HTR-8/SVneo (cell line): Measurements from ENCODE around the gene RAB3D.
"Not testable (repeated sequence)": the region's sequence is repeated elsewhere in the genome, so short reads cannot be mapped to it uniquely, and the experiment has no call there.

Experiments used
- DNase-seq: peaks from one replicate; pipeline ENCODE4 v3.0.0; 2011; ENCODE audit warnings: low spot score, mixed read lengths; ENCODE audit not compliant: insufficient read length
- FAIRE-seq: peaks from 2 replicates; lab custom pipeline; 2011; peaks lifted over from hg19 to GRCh38; lab: Jason Lieb, UNC

The RAB3D gene

DNA sequence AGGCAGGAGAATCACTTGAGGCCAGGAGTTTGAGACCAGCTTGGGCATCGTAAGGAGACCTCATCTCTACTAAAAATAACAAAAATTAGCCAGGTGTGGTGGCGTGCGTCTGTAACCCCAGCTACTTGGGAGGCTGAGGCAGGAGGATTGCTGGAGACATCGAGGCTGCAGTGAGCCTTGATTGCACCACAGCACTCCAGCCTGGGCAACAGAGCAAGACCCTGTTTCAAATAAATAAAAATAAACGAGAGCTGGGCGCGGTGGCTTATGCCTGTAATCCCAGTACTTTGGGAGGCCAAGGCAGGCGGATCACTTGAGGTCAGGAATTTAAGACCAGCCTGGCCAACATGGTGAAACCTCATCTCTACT lies 626 bp upstream of the RAB3D start:
- not testable (repeated sequence) for FAIRE-seq, DNase-seq

DNA sequence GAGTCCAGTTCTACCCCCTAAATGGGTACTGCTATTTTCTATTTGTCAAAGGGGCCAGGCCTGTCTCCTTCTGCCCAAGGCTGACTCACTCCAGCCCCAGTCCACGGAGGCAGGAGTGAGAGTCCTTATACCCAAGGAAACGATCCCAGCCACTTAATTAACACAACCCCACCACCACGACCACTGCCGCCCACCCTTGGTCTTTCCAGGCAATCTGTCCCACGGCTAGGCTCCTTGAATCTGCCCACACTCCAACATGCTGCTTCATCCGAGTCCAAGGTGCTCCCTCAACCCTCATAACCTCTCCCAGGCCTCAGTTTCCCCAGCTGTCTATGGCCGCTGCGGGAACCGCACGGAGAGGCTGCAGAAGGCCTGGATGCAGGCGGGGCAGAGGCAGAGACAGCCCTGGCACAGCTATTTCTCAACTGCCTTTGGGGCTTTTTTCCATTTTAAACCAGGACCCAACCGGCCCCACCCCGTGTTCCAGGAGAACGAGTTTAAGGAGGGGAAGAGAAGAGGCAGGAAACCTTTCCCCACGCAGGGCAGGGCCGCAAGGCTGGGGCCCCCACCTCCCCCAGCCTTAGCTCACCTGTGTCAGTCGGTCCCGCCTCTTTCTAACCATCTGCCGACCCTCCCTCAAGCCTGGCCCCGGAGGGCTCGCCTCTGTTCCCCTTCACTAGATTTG lies 746 bp downstream of the RAB3D start:
- DNase-seq (no peak), FAIRE-seq (no peak)

DNA sequence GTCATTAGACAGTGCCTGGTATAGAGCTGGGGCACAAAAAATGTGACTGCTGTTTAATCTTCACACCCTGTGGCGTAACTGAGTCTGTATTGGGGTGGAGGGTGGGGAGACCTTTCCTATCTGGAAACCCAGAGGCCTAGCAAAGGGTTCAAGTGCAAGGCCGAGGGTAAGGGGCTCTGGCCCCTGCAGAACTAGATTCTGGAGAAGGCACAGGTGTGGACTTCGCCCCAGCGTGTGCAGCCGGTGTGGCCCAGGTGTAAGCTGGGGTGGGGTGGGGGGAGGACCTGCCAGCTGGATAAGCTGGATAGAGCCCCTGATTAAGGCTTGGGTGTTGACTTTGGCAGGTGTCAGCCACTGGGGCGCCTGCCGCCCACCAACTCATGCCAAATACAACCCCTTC lies 1.3 kb downstream of the RAB3D start:
- FAIRE-seq = no peak
- no peak for DNase-seq

DNA sequence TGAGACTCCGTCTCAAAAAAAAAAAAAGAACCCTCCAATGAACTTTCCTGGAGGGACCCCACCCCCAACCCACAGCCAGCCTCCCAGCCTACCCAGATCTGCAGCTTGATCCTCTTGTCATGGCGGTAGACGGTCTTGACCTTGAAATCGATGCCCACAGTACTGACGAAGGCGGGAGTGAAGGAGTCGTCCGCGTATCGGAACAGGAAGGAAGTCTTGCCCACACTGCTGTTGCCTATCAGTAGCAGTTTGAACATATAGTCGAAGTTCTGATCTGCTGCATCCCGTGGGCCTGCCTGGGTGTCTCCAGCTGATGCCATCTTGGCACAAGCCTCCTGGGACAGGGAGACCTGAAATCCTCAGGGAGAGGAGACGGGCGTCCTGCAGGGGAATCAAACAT lies 2.4 kb downstream of the RAB3D start:
- FAIRE-seq = no peak
- no peak for DNase-seq

DNA sequence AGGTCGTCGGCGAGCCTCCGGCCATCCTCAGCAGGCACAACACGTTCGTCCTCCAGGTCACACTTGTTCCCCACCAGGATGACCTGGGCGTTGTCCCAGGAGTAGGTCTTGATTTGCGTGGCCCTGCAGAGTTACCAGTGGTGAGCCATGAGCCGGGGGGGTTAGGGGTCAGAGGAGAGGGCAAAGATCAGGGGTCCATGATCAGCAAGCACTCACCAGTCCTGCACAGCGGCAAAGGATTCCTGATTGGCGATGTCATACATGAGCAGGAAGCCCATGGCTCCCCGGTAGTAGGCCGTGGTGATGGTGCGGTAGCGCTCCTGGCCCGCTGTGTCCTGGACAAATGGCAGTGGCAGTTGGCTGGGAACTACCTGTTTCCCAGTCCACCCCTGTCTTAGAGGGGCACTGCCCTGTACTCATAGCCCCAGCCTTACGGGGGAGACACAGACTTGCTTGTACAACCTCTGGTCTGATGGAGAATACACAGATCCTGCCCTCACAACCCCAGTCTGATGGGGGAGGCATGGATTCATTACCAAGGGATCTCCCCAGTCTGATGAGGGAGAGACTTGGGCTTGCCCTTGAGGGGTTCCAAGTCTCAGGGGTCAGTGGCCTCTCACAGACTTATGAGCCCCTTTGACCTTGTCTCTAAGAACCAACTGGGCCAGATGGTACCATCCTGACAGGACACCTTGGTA lies 3.9 kb downstream of the RAB3D start:
- FAIRE-seq (peak; percentile 83), DNase-seq (no peak)

DNA sequence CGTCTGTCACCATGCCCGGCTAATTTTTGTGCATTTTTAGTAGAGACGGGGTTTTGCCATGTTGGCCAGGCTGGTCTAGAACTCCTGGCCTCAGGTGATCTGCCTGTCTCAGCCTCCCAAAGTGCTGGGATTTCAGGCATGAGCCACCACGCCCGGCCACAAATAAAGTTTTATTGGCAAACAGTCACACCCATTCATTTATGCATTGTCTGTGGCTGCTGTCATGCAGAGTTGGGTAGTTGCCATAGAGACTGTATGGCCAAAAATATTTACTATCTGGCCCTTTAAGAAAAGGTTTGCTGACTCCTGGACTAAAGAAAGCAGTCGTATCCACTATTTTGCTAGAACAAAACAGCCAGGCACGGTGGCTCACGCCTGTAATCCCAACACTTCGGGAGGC lies 5.6 kb downstream of the RAB3D start:
- not testable (repeated sequence) for FAIRE-seq, DNase-seq

DNA sequence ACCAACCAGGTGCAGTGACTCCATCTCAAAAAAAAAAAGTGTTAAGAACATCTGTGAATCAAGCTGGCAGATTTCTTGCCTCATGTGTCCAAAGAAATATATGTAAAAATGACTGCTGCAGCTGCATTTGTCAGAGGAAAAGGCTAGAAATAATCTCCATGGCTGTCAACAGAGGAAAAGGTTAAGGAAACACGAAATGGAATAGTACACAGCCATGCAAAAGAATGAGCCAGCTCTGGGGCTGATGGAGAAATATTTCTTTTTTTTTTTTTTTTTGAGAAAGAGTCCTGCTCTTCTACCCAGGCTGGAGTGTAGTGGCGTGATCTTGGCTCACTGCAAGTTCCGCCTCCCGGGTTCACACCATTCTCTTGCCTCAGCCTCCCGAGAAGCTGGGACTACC lies 6.6 kb downstream of the RAB3D start:
- DNase-seq (no peak), FAIRE-seq (no peak)

DNA sequence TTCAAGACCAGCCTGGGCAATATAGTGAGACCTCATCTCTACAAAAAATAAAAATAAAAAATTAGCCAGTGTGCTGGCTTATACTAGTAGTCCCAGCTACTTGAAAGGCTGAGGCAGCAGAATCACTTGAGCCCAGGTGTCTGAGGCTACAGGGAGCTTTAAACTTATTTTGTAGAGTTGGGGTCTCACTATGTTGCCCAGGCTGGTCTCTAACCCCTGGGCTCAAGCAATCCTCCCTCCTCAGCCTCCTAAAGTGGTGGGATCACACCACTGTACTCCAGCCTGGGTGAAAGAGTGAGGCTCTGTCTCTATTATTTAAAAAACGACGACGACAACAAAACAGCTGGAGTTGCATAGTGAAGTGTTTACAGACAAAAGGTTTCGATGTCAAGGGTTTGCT lies 8.0 kb downstream of the RAB3D start:
- DNase-seq (no peak), FAIRE-seq (no peak)

DNA sequence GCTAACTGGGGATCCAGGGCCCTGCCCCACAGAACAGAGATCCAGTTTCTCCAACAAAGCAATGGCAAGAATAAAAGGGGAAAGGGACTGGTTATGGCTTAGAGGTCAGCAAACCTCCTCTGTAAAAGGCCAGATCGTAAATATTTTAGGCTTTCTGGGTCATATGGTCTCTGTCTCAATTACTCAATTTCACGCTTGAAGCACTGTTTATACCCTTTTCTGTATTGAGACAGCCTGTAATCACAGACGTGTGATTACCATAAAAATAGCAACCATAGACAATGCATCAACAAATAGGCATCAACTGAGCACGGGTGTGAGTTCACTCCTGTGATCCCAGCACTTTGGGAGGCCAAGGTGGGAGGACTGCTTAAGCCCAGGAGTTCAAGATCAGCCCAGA lies 9.3 kb downstream of the RAB3D start:
- DNase-seq = no peak

DNA sequence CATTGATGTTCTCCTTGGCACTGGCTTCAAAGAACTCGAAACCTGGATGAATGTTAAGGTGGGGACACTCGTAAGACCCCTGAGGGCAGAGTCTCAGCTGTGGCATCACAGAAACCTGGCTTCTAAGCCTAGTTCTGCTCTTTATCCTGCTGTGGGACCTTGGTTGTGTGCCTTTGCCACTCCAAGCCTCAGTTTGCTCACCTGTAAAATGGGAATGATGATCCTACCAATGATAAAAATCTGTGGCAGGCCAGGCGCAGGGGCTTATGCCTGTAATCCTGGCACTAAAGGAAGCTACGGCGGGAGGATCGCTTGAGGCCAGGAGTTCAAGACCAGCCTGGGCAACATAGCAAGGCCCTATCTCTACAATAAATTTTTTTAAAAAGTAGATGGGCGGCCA lies 13.9 kb downstream of the RAB3D start:
- FAIRE-seq (no peak), DNase-seq (no peak)

More for the DNA sequence above, 9.3 kb downstream of the RAB3D start:
- no peak for FAIRE-seq

DNA sequence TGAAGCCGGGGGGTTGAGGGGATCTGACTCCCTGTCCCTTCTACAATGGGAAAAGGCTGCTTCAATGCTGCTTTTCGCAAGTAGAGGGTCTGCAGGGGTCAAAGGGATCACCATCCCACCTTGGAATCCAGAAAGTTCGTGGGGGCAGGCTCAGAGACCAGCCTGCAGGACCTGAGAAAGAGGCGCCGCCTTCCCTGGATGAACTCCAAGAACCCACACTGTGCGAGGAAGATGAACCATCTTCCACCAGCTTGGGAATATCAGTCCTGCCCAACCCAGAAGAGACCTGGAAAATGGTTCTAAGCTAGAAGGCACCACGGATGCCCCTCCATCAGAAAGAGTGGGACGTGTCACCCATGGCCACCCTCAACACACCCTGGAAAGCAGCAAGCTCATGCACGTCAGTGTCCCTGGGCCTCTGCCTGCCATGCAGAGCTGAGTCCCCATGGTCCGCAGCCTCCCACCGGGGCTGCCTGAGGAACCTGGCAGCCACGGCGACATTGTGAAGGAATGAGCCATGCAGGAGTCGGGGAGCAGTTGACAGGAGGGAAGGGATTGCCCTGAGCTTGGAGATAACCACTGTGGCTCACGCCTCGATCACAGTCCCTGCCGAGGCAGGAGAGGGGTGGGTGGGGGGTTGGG lies 14.6 kb downstream of the RAB3D start:
- DNase-seq (no peak), FAIRE-seq (no peak)

DNA sequence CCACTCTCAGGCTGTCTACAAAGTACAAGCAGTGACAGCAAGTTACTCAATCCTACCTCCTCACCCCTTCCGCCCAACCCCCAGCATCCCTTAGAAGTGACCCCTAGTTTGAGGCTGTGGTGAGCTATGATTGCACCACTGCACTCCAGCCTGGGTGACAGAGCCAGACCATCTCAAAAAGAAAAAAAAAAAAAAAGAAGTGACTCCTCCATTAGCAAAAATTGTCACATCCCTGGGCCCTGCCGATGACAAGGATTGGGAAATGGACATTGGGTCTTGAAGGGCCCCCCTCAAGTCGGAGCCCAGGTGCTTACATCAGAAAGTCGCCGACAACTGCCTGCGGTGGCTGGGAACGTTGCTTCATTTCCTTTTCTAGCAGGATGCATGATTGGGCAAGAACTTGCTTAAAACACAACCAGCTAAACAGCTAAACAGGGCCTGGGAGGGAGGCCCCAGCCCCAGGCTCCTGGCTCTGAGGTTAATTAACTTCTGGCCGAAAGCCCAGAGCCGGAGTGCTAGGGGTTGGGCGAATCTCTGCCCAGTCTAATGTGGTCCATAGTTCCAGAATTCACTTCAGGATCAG lies 15.3 kb downstream of the RAB3D start:
- FAIRE-seq (no peak), DNase-seq (peak; percentile 91)

DNA sequence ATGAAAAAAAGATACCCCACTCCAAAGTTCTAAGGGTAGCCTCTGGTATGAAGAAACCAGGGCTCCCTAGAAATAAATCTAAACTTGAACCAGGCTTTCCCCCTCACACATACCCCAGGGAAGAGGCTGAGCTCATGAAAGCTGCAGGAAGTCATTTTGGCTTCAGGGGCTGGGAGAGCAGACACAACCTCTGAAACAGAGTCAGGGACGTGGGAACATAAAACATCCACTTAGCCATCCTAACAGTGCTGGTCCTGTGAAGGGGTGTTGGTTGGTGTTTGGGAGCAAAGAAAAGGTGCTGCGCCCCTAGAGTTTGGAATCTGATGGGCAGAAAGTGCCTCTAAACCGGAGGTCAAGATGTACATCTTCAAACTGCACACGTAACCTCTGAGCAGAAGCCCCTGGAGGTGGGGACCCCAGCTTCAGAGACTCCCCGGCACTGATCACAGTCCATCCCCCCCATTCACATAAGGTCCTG lies 15.8 kb downstream of the RAB3D start:
- FAIRE-seq (peak; percentile 28), DNase-seq (no peak)

DNA sequence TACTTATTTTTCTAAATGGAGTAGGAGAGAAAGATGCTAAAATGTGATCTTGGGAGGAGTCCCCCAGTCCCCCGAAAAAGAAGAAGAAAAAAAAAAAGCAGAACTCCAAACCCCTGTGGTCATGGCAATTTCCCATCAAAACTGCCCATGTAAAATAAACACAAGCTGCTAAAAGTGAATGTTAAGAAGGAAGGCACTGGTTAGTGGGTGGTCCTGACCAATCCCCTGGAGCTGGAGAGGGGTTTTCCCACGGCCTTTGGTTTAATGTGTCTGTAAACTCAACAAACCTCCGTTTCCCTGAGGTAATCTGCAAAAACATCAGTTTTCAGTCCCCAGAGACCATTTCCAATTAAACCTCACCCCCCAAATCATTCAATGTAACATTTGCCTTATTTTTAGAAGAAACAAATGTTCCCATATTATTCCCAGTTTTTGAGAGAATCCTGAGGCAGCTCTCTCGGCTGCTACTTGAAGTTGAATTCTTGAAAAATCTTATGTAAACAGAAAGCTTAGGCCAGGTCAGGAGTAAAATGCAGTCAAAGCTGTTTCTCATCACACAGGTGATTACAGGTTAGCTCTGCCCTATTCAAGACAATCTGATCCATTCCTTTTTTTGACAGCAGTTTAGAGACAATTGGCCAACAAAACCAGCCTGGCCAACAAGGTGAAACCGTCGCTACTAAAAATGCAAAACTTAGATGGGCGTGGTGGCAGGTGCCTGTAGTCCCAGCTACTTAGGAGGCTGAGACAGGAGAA lies 17.0 kb downstream of the RAB3D start:
- FAIRE-seq = no peak
- no peak for DNase-seq

DNA sequence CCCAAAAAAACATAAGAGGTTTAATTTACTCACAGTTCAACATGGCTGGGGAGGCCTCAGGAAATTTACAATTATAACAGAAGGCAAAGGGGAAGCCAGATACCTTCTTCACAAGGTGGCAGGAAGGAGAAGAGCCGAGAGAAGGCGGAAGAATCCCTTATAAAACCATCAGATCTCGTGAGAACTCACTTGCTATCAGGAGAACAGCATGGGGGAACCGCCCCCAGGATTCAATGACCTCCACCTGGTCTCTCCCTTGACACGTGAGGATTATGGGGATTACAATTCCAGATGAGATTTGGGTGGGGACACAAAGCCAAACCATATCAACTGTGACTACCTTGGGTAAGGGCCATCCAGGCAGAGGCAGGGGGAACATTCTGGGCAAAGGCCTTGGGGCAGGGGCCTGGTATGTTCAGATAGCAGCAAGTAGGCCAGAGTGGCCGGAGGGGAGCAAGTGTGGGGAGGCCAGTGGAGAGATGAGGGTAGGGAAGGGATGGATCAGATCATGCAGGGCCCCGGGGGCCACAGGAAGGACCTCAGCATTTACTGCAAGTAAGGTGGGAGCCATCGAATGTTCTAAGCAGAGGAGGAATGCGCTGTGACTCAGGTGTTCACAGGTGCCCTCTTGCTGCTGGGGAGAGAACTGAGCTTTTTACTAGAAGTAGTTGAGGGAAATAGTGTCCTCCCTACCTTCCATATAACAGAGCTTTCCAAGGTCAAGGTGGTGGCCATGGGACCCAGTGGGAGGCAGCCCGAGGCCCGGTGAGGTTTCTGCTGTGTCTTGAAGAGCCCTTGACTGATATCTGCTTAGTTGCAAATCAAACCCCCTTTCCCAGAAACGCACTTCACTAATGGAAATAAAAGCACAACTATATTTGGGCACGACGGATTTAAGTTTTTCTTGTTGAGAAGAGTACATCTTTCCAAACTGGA lies 18.0 kb downstream of the RAB3D start:
- DNase-seq = no peak
- FAIRE-seq = no peak

DNA sequence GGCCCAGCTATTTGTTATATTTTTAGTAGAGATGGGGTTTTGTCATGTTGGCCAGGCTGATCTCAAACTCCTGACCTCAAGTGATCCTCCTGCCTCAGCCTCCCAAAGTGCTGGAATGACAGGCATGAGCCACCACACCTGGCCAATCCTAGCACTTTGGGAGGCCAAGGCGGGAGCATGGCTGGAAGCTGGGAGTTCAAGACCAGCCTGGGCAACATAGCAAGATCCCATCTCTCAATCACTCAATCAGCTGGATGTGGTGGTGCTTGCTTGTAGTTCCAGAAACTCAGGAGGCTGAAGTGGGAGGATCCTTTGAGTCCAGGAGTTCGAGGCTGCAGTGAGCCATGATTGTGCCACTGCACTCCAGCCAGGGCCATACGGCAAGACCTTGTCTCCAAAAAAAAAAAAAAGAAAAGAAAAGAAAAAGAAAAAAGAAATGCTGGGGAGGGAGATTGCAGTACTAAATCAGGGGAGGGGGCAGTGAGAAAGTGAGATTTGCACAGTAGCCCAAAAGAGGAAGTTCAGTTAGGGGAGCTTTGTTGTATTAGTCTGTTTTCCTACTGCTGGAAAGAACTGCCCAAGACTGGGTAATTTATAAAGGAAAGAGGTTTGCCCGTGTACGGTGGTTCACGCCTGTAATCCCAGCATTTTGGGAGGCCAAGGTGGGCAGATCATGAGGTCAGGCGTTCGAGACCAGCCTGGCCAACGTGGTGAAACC lies 19.0 kb downstream of the RAB3D start:
- DNase-seq, FAIRE-seq: not testable (repeated sequence)

DNA sequence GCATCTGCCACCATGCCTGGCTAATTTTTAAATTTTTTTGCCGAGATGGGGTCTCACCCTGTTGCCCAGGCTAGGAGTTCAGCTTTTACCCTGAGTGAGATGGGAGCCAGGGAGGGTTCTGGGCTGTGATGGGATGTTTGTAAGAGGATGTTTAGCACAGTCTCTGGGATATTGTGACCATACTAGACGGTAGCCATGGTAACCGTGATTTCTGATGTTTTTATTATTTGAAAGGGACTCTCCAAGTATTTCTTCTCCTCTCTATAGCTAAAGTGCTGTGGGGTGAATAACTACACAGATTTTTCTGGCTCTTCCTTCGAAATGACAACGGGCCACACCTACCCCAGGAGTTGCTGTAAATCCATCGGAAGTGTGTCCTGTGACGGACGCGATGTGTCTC lies 33.1 kb downstream of the RAB3D start:
- DNase-seq = no peak
- no peak for FAIRE-seq

DNA sequence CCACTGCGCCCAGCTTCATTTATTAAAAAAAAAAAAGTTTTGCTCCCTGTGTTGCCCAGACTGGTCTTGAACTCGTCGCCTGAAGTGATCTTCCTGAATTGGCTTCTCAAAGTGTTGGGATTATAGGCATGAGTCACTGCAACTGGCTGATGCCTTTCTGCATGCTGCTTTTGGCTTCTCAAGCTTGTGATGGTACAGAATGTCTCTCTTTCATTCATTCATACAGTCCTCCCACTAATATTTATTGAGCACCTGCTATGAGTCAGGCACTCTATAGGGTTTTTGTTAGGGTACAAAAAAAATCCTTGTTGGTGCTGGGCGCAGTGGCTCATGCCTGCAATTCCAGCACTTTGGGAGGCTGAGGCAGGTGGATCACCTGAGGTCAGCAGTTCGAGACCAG lies 34.5 kb downstream of the RAB3D start:
- FAIRE-seq = no peak
- no peak for DNase-seq

DNA sequence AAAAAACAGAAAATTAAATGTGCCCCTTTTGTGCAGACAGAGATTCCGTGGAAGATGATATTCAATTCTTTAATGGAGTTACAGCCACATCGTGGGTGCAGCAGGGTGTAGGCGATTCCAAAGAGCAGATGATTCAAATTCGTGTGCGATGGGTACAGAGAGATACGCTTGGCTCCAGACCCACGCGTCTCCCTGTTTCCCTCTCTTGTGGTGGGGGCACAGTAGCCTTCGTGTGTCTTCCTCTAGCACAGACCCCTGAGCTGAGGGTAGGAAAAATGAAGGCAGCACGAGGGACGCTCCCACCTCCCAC lies 38.7 kb downstream of the RAB3D start:
- DNase-seq (no peak), FAIRE-seq (no peak)
